ENCODE measurements around the gene GID4. TPM values are rescaled to one million over a fixed set of nuclear protein-coding genes. Genes with fewer than 3 reads are reported as not detected.
A peak's percentile ranks its signal among the peaks of the same experiment; 100 is the strongest.
"Not testable (repeated sequence)": the region's sequence is repeated elsewhere in the genome, so short reads cannot be mapped to it uniquely, and the experiment has no call there.

GID4 gene
- total RNA-seq, 3 donors from 2014 or later: 5.8 to 24.4 (median 5.8) TPM

DNA sequence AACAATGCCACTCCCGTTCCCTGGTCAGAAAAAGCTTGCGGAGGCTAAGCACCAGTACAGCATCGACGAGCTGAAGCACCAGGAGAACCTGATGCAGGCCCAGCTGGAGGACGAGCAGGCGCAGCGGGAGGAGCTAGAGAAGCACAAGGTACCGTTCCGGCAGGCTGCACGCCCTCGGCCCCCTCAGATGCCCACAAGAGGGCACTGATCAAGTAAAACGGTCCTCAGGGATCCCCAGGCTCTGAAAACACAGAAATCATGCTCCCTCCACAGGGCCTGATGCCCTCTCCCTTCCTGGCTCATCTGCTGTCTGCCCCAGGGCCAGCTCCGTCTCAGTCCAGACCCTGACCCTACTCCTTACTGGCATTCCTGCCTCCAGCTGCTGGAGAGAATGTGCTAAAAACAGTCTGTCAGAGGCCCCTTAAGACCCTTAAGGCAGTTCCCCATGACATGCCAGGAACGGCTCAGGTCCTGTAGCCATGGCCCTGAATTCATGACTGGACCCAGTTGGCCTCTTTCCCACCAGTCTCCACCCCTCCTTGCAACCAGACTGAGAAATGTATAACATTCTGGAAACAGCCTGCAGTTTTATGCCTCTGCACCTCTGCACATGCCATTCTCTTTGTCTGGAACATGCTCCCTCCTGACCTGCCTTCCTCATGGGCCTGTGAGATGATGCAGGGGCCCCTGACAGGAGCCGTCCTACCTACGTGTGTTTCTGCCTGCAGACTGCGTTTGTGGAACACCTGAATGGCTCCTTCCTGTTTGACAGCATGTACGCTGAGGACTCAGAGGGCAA is 44.7 kb upstream of the GID4 start:
- peak; percentile 12 for ATAC-seq
- no peak overlapping the region for H3K4me3 ChIP-seq
- TF ChIP-seq, protein P1, sequence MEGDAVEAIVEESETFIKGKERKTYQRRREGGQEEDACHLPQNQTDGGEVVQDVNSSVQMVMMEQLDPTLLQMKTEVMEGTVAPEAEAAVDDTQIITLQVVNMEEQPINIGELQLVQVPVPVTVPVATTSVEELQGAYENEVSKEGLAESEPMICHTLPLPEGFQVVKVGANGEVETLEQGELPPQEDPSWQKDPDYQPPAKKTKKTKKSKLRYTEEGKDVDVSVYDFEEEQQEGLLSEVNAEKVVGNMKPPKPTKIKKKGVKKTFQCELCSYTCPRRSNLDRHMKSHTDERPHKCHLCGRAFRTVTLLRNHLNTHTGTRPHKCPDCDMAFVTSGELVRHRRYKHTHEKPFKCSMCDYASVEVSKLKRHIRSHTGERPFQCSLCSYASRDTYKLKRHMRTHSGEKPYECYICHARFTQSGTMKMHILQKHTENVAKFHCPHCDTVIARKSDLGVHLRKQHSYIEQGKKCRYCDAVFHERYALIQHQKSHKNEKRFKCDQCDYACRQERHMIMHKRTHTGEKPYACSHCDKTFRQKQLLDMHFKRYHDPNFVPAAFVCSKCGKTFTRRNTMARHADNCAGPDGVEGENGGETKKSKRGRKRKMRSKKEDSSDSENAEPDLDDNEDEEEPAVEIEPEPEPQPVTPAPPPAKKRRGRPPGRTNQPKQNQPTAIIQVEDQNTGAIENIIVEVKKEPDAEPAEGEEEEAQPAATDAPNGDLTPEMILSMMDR (IDR thresholded peaks at IDR 0.05): no peak
- H3K36me3 ChIP-seq (ENCODE audit: low read depth): no peaks in the 10 kb centered on the region
- no peaks in the 10 kb centered on the region for H3K4me1 ChIP-seq (ENCODE audit: low read depth)
- DNase-seq: no peak
- intact Hi-C loops (cut with DNase I, micrococcal nuclease): no loop called here
- no peaks in the 10 kb centered on the region for H3K9me3 ChIP-seq

DNA sequence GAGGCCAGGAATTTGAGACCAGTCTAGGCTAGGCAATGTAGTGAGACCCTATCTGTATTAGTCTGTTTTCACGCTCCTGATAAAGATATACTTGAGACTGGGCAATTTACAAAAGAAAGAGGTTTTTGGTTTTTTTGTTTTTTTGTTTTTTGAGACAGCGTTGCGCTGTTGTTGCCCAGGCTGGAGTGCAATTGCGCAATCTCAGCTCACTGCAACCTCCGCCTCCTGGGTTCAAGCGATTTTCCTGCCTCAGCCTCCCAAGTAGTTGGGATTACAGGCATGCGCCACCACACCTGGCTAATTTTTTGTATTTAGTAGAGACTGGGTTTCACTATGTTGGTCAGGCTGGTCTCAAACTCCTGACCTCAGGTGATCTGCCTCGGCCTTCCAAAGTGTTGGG is 43.3 kb upstream of the GID4 start:
- H3K4me3 ChIP-seq; H3K36me3 ChIP-seq (ENCODE audit: low read depth); H3K4me1 ChIP-seq (ENCODE audit: low read depth); ATAC-seq; DNase-seq; intact Hi-C loops (cut with DNase I, micrococcal nuclease); H3K9me3 ChIP-seq: not testable (repeated sequence)

DNA sequence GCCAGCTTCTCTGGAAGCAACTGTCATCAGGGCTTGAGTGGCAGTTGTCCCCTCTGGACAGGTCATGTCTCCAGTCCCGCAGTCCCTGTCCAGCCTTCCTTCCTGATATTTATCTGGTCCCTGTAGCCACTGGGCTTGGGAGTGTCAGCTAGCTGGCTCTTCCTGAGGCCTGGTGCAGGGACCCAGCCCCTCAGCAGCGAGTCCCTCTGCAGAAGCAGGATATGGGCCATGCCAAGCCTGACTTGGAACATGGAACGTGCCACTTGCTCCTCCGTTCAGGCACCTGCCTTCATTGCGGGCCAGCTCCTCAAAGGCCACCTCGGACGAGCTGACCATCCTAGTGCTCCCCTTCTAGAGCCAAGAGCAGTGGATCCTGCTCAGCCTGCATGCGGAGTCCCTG is 40.3 kb upstream of the GID4 start:
- TF ChIP-seq, protein P1 (IDR thresholded peaks at IDR 0.05): no peak
- intact Hi-C loops (cut with DNase I, micrococcal nuclease): no loop called here

DNA sequence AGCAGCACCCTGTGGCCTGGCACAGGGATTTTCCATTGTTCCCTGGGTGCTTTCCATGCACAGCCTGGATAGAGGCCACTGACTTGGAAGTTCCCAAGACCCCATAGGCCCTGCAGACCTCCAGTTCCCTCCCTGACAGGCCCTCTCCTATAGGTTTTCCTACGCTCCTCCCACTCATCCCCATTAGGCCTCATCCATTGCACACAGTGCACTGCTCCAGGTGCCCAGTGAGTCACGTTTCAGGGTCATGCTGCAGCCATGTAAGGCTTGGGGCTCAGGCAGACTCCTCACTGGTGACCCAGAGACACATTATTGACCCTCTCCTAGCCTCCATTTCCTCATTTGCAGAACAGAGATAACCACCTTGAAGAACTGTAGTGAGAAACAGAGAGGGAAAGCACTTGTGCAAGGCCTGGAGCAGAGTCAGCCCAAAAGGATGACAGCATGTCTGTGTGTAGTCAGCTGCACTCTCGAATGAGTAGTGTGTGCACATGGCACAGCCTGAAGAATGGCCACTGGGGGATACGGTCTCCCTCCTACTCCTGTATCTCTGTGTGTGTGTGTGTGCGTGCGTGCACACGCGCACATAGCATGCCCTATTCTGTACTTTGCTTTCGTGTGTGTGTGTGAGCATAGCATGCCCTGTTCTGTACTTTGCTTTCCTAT is 39.7 kb upstream of the GID4 start:
- Histone ChIP-seq H3K36me3 (ENCODE audit: low read depth) (no peaks in the 10 kb centered on the region), H3K4me3 (no peak overlapping the region), H3K9me3 (no peaks in the 10 kb centered on the region), H3K4me1 (ENCODE audit: low read depth) (no peaks in the 10 kb centered on the region)
- ATAC-seq (peak; percentile 13), DNase-seq (no peak)
- TF ChIP-seq, protein P1 (IDR thresholded peaks at IDR 0.05): no peak
- intact Hi-C loops (cut with DNase I, micrococcal nuclease): no loop called here

More for the DNA sequence above, 40.3 kb upstream of the GID4 start:
- Histone ChIP-seq H3K4me3 (no peak overlapping the region), H3K4me1 (ENCODE audit: low read depth) (no peaks in the 10 kb centered on the region), H3K36me3 (ENCODE audit: low read depth) (no peaks in the 10 kb centered on the region), H3K9me3 (no peaks in the 10 kb centered on the region)
- DNase-seq: no peak
- ATAC-seq: no peak

DNA sequence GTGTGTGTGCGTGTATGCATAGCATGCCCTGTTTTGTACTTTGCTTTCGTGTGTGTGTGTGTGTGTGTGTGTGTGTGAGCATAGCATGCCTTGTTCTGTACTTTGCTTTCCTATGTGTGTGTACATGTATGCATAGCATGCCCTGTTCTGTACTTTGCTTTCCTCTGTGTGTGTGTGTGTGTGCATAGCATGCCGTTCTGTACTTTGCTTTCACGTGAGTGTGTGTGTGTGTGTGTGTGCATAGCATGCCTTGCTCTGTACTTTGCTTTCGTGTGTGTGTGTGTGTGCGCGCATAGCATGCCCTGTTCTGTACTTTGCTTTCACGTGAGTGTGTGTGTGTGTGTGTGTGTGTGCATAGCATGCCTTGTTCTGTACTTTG is 39.2 kb upstream of the GID4 start:
- Histone ChIP-seq H3K36me3 (ENCODE audit: low read depth) (no peaks in the 10 kb centered on the region), H3K4me3 (no peak overlapping the region), H3K4me1 (ENCODE audit: low read depth) (no peaks in the 10 kb centered on the region), H3K9me3 (no peaks in the 10 kb centered on the region)
- intact Hi-C loops (cut with DNase I, micrococcal nuclease): no loop called here
- TF ChIP-seq, protein P1 (IDR thresholded peaks at IDR 0.05): no peak
- DNase-seq (no peak), ATAC-seq (peak; percentile 14)

DNA sequence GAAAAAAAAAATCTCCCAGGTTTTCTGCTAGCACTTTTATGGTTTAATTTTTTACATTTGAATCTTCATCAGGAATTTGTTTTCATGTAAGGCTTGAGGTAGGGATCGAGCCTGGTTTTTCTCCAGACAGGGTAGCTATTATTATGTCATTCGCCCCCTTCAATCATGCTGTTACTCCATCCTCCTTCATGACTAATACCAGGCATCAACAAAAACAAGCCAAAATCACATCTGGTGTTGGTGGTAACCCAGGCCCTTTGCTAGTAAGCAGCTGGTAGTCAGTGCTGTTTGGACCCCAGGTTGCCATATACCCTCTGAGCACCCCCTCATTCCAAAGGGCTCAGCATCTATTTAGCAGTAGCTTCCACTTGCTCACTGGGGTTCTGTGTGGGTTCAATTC is 37.0 kb upstream of the GID4 start:
- TF ChIP-seq, protein P1 (IDR thresholded peaks at IDR 0.05): no peak
- H3K9me3 ChIP-seq: no peaks in the 10 kb centered on the region
- no peaks in the 10 kb centered on the region for H3K4me1 ChIP-seq (ENCODE audit: low read depth)
- intact Hi-C loops (cut with DNase I, micrococcal nuclease): no loop called here
- no peak for ATAC-seq
- DNase-seq: no peak
- H3K36me3 ChIP-seq (ENCODE audit: low read depth): no peaks in the 10 kb centered on the region
- H3K4me3 ChIP-seq: no peak overlapping the region

Data from mucosa of descending colon (tissue), 3 donors.